Hepatocyte (in vitro differentiated cells): ENCODE results near the gene MTG2. TPM values are rescaled to one million over a fixed set of nuclear protein-coding genes. Genes with fewer than 3 reads are reported as not detected.

Experiments
- DNase-seq: peaks from one replicate; pipeline ENCODE4 v3.0.0-alpha.2; 2016; ENCODE audit warnings: low spot score
- H2AFZ ChIP-seq: fragments of 200-600 bp; sonication (generic); 2 replicates; pipeline ENCODE4 v1.6.0; 2016; ENCODE audit warnings: antibody characterized with exemption, mild to moderate bottlenecking
- H3K27ac ChIP-seq: fragments of 200-600 bp; sonication (generic); 2 replicates; pipeline ENCODE4 v1.5.1; 2016; ENCODE audit warnings: mild to moderate bottlenecking
- H3K27me3 ChIP-seq: fragments of 200-600 bp; sonication (generic); 2 replicates; pipeline ENCODE4 v1.6.1; 2016
- H3K36me3 ChIP-seq: fragments of 200-600 bp; sonication (generic); replicated peaks from 2 replicates; pipeline ENCODE4 v1.5.1; 2016; ENCODE audit warnings: low read depth; ENCODE audit not compliant: insufficient read depth
- H3K4me1 ChIP-seq: fragments of 200-600 bp; sonication (generic); 2 replicates; pipeline ENCODE4 v1.5.1; 2016; ENCODE audit warnings: mild to moderate bottlenecking, moderate library complexity; ENCODE audit not compliant: insufficient read depth
- H3K4me2 ChIP-seq: fragments of 200-600 bp; sonication (generic); 2 replicates; pipeline ENCODE4 v1.6.0; 2016
- H3K4me3 ChIP-seq: fragments of 200-600 bp; sonication (generic); 2 replicates; pipeline ENCODE4 v1.5.1; 2016; ENCODE audit warnings: mild to moderate bottlenecking
- H3K79me2 ChIP-seq: fragments of 200-600 bp; sonication (generic); 2 replicates; pipeline ENCODE4 v1.6.0; 2017; ENCODE audit warnings: mild to moderate bottlenecking
- H3K9me2 ChIP-seq: fragments of 200-600 bp; sonication (generic); replicated peaks from 2 replicates; pipeline ENCODE4 v1.6.0; 2017; ENCODE audit warnings: mild to moderate bottlenecking; ENCODE audit not compliant: insufficient read depth
- H3K9me3 ChIP-seq: fragments of 200-600 bp; sonication (generic); 2 replicates; pipeline ENCODE4 v1.5.1; 2016; ENCODE audit warnings: low read depth, mild to moderate bottlenecking
- H4K20me1 ChIP-seq: fragments of 200-600 bp; sonication (generic); 2 replicates; pipeline ENCODE4 v1.6.0; 2016; ENCODE audit warnings: mild to moderate bottlenecking; ENCODE audit not compliant: insufficient read depth, poor library complexity, severe bottlenecking
- CTCF ChIP-seq: fragments of 200-600 bp; sonication (generic); IDR thresholded peaks from 2 replicates; pipeline ENCODE4 v1.5.1; 2016; ENCODE audit warnings: antibody characterized with exemption, mild to moderate bottlenecking; ENCODE audit not compliant: poor library complexity
- EZH2 ChIP-seq: fragments of 200-600 bp; sonication (generic); IDR thresholded peaks from 2 replicates; pipeline ENCODE4 v1.6.1; 2016; ENCODE audit warnings: antibody characterized with exemption, mild to moderate bottlenecking, borderline replicate concordance
- EZH2phosphoT487 ChIP-seq: fragments of 200-600 bp; sonication (generic); IDR thresholded peaks from one replicate; pipeline ENCODE4 v1.6.1; 2018; ENCODE audit warnings: antibody characterized with exemption, mild to moderate bottlenecking, low read depth, moderate library complexity; ENCODE audit not compliant: unreplicated experiment, severe bottlenecking
- WGBS: methylation state at CpG from one replicate; pipeline ENCODE4 v1.1.6; 2016; ENCODE audit warnings: low lambda C conversion rate; ENCODE audit errors: missing lambda C conversion rate; 5-methylcytosine and 5-hydroxymethylcytosine counted together
- polyA plus RNA-seq: library from polyadenylated mRNA; unstranded; fragments of >200 nt; fragmentation: Nextera tagmentation; extraction: Ambion mirVana; gene quantifications from 2 replicates; pipeline ENCODE4 v1.2.1, GENCODE V29; 2016
- total RNA-seq: library from RNA; depleted of rRNA; stranded (reverse); fragments of >200 nt; gene quantifications from 2 replicates; pipeline ENCODE4 v1.2.3, GENCODE V29; 2014

The MTG2 gene
- total and polyA plus RNA-seq, 2 experiments from 2014 or later: 18.4 to 26.7 TPM

- no peaks in the 10 kb centered on the region for H3K9me2 ChIP-seq
- no peak overlapping the region for H2AFZ ChIP-seq
- no peaks in the 10 kb centered on the region for H3K36me3 ChIP-seq
- no peak for TF ChIP-seq EZH2phosphoT487
- no peak for TF ChIP-seq EZH2
- no peak for TF ChIP-seq CTCF
- no peaks in the 10 kb centered on the region for H4K20me1 ChIP-seq
- no peaks in the 10 kb centered on the region for H3K79me2 ChIP-seq
- no peak overlapping the region for H3K27ac ChIP-seq
- H3K4me1 ChIP-seq: no peaks in the 10 kb centered on the region
- no peak overlapping the region for H3K4me3 ChIP-seq
- WGBS: 70% methylated on average over 5 of the region's 5 CpGs
- DNase-seq: no peak
- no peaks in the 10 kb centered on the region for H3K27me3 ChIP-seq
- H3K9me3 ChIP-seq: no peaks in the 10 kb centered on the region
- H3K4me2 ChIP-seq: no peak overlapping the region
These were observed 19.2 kb downstream of the MTG2 start for GRCh38 chr20:62202083-62202395.

- H3K4me1 ChIP-seq: no peaks in the 10 kb centered on the region
- H3K4me3 ChIP-seq: no peak overlapping the region
- DNase-seq: no peak
- no peaks in the 10 kb centered on the region for H3K36me3 ChIP-seq
- H3K4me2 ChIP-seq: no peak overlapping the region
- H3K27ac ChIP-seq: no peak overlapping the region
- no peaks in the 10 kb centered on the region for H3K9me2 ChIP-seq
- no peak overlapping the region for H2AFZ ChIP-seq
- H3K79me2 ChIP-seq: no peaks in the 10 kb centered on the region
- H4K20me1 ChIP-seq: no peaks in the 10 kb centered on the region
- no peaks in the 10 kb centered on the region for H3K27me3 ChIP-seq
- H3K9me3 ChIP-seq: no peaks in the 10 kb centered on the region
- TF ChIP-seq CTCF: no peak
- TF ChIP-seq EZH2: no peak
- no peak for TF ChIP-seq EZH2phosphoT487
- 89% methylated on average over 22 of the region's 23 CpGs for WGBS
These were observed 20.0 kb downstream of the MTG2 start for GRCh38 chr20:62202676-62203377.

DNA sequence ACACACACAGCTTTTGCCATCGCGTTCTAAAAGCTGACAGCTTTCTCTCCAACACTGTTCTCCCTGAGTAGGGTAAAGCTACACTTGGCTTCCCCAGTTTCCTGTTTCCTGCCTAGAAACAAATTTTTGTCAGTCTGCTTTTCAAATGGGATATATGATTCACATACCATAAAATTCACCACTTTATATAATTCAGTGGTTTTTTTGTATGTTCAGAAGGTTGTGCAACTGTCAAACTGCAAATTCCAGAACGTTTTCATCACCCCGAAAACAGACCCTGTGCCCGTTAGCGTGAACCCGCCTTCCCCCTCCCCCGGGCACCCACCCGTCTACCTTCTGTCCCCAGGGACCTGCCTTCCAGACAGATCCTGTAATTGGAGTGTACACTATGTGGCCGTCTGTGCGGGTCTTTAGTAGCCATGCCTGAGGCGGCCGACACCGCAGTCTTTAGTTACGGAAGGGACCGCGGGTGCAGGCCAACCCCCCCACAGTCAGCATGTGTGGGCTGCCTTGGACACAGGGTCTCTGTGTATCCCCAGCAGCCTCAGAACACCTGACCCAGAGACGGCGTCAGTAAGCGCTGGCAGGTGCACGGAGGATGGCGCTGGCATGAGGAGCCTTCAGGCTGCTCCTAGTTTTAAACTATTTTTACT, 20.7 kb downstream of the MTG2 start:
- H4K20me1 ChIP-seq: no peaks in the 10 kb centered on the region
- no peak overlapping the region for H3K4me2 ChIP-seq
- no peak for TF ChIP-seq EZH2
- TF ChIP-seq EZH2phosphoT487: no peak
- no peak for TF ChIP-seq CTCF
- H3K27ac ChIP-seq: no peak overlapping the region
- no peaks in the 10 kb centered on the region for H3K9me2 ChIP-seq
- no peaks in the 10 kb centered on the region for H3K79me2 ChIP-seq
- no peaks in the 10 kb centered on the region for H3K9me3 ChIP-seq
- H3K4me1 ChIP-seq: no peaks in the 10 kb centered on the region
- no peak overlapping the region for H3K4me3 ChIP-seq
- no peaks in the 10 kb centered on the region for H3K27me3 ChIP-seq
- DNase-seq: no peak
- H3K36me3 ChIP-seq: no peaks in the 10 kb centered on the region
- H2AFZ ChIP-seq: no peak overlapping the region
- WGBS: 89% methylated on average over 22 of the region's 22 CpGs
